OCI-LY1 (cell line): ENCODE results near the gene ATP1A4.

Experiments used
- CTCF ChIP-seq: fragments of 200-600 bp; sonication (generic), shearing (Covaris generic); IDR thresholded peaks from 2 replicates; pipeline ENCODE4 v1.5.1; 2017; ENCODE audit warnings: mild to moderate bottlenecking, antibody characterized with exemption, low read length, moderate library complexity, mixed read lengths
- EZH2 ChIP-seq: fragments of 200-600 bp; sonication (generic), shearing (Covaris generic); IDR thresholded peaks from 2 replicates; pipeline ENCODE4 v1.8.0; 2017; ENCODE audit warnings: borderline replicate concordance, mixed run types, mild to moderate bottlenecking, antibody characterized with exemption, low read length, moderate library complexity, mixed read lengths

- TF ChIP-seq CTCF (no peak), EZH2 (no peak)
Observed at GRCh38 chr1:160168016-160168415, 16.6 kb downstream of the ATP1A4 start.
